Colonic mucosa (tissue), 4 donors: Measurements from ENCODE around the gene GRAP2. TPM values are rescaled to one million over a fixed set of nuclear protein-coding genes. Genes with fewer than 3 reads are reported as not detected.

Experiments
- DNase-seq: peaks from one replicate; pipeline ENCODE4 v3.0.0-alpha.2; 2020
- H3K27ac ChIP-seq: fragments of 200-600 bp; one replicate; pipeline ENCODE4 v1.8.0; 2021
- H3K27me3 ChIP-seq: fragments of 200-600 bp; one replicate; pipeline ENCODE4 v1.8.0; 2021
- H3K36me3 ChIP-seq: fragments of 200-600 bp; one replicate; pipeline ENCODE4 v1.8.0; 2021
- H3K4me1 ChIP-seq: fragments of 200-600 bp; one replicate; pipeline ENCODE4 v1.8.0; 2021; ENCODE audit warnings: mild to moderate bottlenecking
- H3K4me3 ChIP-seq: fragments of 200-600 bp; one replicate; pipeline ENCODE4 v1.8.0; 2021
- H3K9ac ChIP-seq, 2 donors: one replicate each; pipeline ENCODE4 v1.7.0; 2013; ENCODE audit warnings: control low read depth in 2 of 2, low read depth in 2 of 2, low read length in 2 of 2
- H3K9me3 ChIP-seq: fragments of 200-600 bp; one replicate; pipeline ENCODE4 v1.8.0; 2021
- intact Hi-C: fragments of 100-400 bp; cut with DNase I; formaldehyde crosslinking; loops from one replicate; pipeline ENCODE4 v1.14.1; 2022
- total RNA-seq, 2 donors: library from RNA; stranded (reverse); fragmentation: NEBNext Ultra II Directional in 1 of 2; extraction: Animal tissue kit (Norgen Biotek cat#: 25700) in 1 of 2; gene quantifications; one replicate each; pipeline ENCODE4 v1.2.1, GENCODE V29; 2021
- TF ChIP-seq, protein P1 (sequence below): fragments of 200-600 bp; IDR thresholded peaks from one replicate; pipeline ENCODE4 v1.8.0; 2022; ENCODE audit warnings: antibody characterized with exemption, mild to moderate bottlenecking
- donor health status: healthy.
- donor health status: DM: no; HTN: no; CAD: no.
- donor health status: DM: no; HTN: no; CAD: no.

Gene GRAP2
- total RNA-seq, 2 donors from 2014 or later: 2.1 to 4.2 TPM

DNA sequence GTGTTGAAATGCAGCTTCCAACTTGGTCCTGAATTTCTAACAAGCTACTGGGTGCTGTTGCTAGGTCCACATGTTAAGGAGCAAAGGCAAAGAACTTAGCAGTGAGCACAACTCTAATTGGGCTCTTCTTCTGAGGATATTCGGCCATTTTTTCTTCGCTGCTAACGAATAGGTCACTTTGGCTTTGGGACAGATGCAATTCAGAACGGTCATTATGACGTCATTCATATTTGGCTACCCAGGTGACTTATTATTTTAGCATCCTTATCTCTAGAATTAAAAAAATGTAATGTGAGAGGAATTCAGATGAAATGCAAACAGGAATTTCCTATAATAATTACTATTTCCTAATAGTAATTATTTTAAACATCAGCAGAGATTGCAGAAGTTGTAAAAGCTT lies 73.2 kb downstream of the GRAP2 start:
- no peaks in the 10 kb centered on the region for H3K27me3 ChIP-seq
- TF ChIP-seq, protein P1, sequence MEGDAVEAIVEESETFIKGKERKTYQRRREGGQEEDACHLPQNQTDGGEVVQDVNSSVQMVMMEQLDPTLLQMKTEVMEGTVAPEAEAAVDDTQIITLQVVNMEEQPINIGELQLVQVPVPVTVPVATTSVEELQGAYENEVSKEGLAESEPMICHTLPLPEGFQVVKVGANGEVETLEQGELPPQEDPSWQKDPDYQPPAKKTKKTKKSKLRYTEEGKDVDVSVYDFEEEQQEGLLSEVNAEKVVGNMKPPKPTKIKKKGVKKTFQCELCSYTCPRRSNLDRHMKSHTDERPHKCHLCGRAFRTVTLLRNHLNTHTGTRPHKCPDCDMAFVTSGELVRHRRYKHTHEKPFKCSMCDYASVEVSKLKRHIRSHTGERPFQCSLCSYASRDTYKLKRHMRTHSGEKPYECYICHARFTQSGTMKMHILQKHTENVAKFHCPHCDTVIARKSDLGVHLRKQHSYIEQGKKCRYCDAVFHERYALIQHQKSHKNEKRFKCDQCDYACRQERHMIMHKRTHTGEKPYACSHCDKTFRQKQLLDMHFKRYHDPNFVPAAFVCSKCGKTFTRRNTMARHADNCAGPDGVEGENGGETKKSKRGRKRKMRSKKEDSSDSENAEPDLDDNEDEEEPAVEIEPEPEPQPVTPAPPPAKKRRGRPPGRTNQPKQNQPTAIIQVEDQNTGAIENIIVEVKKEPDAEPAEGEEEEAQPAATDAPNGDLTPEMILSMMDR: no peak

DNA sequence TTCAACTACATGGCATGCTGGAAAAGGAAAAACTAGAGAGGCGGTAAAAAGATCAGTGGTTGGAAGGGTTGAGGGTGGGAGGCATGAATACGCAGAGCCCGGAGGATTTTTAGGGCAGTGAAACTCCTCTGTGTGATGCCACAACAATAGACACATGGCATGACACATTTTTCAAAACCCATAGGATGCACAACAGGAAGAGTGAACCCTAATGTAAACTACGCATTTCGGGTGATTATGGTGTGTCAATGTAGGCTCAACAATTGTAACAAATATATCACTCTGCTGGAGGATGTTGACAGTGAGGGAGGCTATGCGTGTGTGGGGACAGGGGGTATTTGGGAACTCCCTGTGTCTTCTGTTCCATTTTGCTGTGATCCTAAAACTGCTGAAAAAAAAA lies 78.2 kb downstream of the GRAP2 start:
- no peak overlapping the region for H3K27ac ChIP-seq
- no peaks in the 10 kb centered on the region for H3K27me3 ChIP-seq
- no peak overlapping the region for H3K4me3 ChIP-seq
- no peak for DNase-seq
- TF ChIP-seq, protein P1: no peak
- no peaks in the 10 kb centered on the region for H3K36me3 ChIP-seq
- H3K9me3 ChIP-seq: no peaks in the 10 kb centered on the region
- H3K4me1 ChIP-seq: no peaks in the 10 kb centered on the region
- no peak overlapping the region for H3K9ac ChIP-seq
- intact Hi-C loops: no loop called here

More for the DNA sequence above, 73.2 kb downstream of the GRAP2 start:
- Histone ChIP-seq H3K27ac (no peak overlapping the region), H3K4me1 (no peaks in the 10 kb centered on the region), H3K9ac (no peak overlapping the region), H3K9me3 (no peaks in the 10 kb centered on the region), H3K36me3 (no peaks in the 10 kb centered on the region), H3K4me3 (no peak overlapping the region)
- no peak for DNase-seq
- intact Hi-C loops: no loop called here

DNA sequence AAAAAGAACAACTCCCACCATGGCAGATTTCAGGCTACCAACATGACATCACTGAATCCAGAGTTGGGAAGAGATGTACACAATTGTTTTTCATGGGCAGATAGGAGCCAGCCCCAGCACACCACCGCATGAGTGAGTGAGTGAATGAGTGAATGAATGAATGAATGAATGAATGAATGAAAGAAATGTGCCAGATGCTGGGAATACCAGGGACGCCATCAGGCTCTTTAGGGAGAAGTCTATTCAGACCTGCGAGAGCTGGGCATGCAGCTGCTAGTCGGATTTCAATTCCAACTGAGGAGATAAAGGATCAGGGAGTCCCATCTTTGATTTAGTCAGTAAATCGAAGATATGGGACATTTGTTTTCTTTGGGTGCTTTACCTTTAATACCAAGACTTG lies 78.6 kb downstream of the GRAP2 start:
- intact Hi-C loops: no loop called here
- Histone ChIP-seq H3K9ac (no peak overlapping the region), H3K4me1 (no peaks in the 10 kb centered on the region), H3K9me3 (no peaks in the 10 kb centered on the region), H3K27ac (no peak overlapping the region), H3K36me3 (no peaks in the 10 kb centered on the region), H3K4me3 (no peak overlapping the region), H3K27me3 (no peaks in the 10 kb centered on the region)
- DNase-seq: no peak
- TF ChIP-seq, protein P1: no peak

DNA sequence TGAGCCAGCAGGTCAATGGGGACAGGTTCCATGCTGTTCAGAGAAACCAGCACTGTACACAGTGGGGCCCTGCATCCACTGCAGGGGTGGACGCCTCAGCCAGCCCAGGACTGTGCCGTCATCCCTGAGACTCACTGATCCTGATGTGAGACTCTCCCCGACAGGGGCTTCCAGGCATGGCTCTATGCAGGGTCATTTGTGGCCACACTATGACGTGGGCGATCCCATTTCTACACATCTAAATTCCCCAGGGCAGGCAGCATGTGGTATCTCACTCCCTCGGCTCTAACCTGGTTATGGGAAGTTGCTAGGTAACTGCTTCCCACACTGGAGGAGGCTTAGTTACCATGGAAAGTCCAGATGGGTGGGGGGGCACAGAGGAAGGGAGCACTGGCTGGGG lies 79.7 kb downstream of the GRAP2 start:
- Histone ChIP-seq H3K9ac (no peak overlapping the region), H3K4me3 (no peak overlapping the region), H3K9me3 (no peaks in the 10 kb centered on the region), H3K27me3 (no peaks in the 10 kb centered on the region), H3K36me3 (no peaks in the 10 kb centered on the region), H3K27ac (no peak overlapping the region), H3K4me1 (no peaks in the 10 kb centered on the region)
- intact Hi-C loops: no loop called here
- DNase-seq: no peak
- TF ChIP-seq, protein P1: no peak

DNA sequence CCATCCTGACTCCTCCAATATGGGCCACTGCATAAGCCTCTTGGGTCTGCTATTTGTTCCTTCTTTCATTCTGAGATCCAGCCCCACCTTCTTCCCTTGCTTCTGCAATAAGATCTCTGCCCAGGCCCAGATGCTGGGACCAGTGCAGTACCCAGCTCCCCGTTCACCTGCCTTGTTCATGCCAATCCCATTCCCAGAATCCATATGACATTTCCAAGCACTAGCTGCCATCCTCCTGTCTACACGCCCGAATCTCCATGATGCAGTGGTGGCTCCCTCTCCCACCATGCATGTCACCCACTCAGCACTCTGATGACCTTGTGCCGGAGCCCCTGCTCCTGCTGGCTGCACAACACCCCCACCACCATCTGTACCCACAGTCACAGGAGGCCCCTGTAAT lies 82.5 kb downstream of the GRAP2 start:
- TF ChIP-seq, protein P1: no peak
- no peak overlapping the region for H3K27ac ChIP-seq
- no peaks in the 10 kb centered on the region for H3K4me1 ChIP-seq
- H3K9ac ChIP-seq: no peak overlapping the region
- intact Hi-C loops: no loop called here
- H3K27me3 ChIP-seq: no peaks in the 10 kb centered on the region
- no peak for DNase-seq
- H3K4me3 ChIP-seq: no peak overlapping the region
- H3K9me3 ChIP-seq: no peaks in the 10 kb centered on the region
- H3K36me3 ChIP-seq: no peaks in the 10 kb centered on the region

DNA sequence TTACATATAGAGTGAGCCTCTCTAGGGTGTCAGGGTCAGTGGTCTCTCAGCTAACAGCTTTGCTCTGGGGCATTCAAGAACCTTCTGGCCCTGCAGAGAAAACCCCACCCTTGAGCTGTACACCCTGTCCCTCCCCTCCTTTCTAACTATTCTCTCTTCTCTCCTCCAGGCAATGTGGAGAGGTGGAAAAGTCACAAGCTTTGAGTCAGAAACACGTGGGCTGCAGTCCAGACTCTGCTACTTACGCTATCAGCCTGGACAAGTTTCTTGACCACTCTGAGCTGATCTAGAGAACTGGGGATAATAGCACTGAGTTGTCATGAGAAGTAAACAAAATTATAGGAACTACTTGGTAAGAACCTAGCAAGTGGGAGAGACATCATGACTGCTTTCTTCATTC lies 83.1 kb downstream of the GRAP2 start:
- no peak overlapping the region for H3K4me3 ChIP-seq
- no peaks in the 10 kb centered on the region for H3K9me3 ChIP-seq
- DNase-seq: no peak
- no peaks in the 10 kb centered on the region for H3K4me1 ChIP-seq
- TF ChIP-seq, protein P1: no peak
- H3K27me3 ChIP-seq: no peaks in the 10 kb centered on the region
- intact Hi-C loops: no loop called here
- H3K9ac ChIP-seq: no peak overlapping the region
- no peaks in the 10 kb centered on the region for H3K36me3 ChIP-seq
- no peak overlapping the region for H3K27ac ChIP-seq
